Measurements from ENCODE around the gene DDO. TPM values are rescaled to one million over a fixed set of nuclear protein-coding genes. Genes with fewer than 3 reads are reported as not detected.

The DDO gene
- total RNA-seq, 1 donor from 2014 or later = 4.8 TPM

DNA sequence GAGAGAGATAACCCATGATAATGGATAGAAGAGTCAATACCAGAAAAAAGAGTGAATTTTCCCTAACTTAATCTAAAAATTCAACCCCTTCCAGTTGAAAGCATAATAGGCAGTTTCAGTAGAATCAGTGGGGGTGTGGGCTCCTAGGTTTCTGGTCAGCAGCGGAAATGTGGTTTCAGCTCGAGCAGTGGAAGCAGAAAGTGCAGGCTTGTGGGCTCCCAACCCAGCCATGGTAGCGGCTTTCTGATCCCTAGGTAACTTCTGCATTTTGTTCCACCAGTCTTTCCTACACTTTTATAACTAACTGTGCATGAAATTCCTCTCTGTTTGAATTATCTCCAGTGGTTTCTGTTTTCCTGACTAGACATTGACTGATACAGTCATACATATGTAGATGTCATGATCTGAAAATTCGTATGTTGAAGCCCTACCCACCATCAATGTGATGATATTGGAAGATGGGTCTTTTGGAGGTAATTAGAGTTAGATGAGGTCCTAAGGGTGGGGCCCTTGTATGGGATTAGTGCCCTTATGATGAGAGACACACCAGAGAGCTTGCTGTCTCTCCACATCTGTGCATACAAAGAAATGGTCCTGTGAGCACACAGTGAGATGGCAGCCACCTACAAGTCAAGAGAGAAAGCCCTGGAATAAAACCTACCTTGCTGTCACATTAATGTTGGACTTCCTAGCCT, 6.5 kb upstream of the DDO start:
- DNase-seq (ENCODE audit: low read depth) = no peak

DNA sequence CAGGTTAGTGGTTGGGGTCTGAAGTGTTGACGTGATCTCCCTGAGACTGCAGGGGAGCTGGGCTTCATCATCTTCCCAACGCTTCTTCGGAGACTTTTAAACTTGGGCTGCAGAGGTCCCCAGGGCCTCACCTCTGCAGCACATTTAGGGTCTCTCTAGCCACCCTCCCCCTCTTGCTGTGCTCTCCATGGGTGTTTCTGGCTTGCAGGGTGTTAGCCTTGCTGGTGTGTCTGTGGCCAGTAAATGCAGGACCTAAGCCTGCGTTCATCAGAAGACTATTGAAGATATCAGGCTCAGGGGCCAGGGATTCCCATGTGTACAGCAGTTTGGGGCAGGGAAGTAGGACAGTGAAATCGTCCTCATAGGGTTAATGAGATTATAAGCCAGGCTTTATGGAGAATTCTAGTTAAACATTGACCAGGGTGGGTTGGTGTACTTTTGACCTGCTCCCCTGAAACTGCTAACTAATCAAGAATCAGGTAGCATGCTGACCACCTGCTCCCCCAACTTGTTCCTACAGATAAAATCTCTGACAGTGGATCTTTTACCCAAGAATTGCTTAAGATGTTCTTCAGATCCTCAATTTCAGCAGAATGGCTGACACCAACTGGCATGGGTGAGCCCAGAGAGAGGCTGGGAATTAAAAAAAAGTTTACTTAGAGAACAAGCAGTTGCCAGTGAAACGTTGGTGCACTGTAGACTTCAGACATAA, 3.8 kb upstream of the DDO start:
- no peak for DNase-seq (ENCODE audit: low read depth)

DNA sequence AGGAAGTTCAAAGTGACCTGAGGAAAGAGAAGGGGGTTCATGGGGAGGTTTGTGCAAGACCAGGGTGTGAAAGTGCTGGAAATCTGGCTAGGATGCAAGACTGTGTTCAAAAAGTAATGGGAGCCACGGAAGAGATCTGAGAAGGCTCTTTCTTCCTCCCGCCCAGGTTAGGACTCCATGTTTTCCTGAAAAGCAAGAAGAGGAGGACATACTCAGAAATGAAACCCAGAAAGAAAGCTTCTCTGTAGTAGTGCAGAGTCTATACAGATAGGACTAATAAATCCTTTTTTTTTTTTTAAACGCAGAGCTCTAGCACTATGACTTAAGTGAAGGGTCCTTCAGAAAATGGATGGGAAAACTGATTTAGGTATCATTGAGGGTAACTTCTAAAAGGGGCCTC, 3.2 kb upstream of the DDO start:
- no peak for DNase-seq (ENCODE audit: low read depth)

DNA sequence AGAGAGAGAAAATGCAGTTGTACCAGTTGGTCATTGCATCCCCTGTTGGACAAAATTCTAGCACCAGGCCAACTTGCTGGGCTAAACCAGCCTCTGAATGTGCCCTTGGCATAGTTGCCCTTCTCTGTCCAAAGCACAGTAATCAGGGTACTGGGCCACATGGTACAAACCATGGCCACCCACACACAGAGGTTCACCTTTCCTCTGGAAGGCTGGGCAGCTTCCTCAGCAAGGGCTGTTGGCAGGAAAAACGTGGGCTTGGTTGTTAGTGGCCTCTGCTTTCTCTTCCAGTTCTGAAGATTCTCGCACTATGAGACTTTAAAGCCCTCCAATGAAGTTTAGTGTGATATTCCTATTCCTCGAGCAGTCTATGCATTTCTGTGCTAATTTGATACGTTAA, 706 bp downstream of the DDO start:
- peak; percentile 11 for DNase-seq (ENCODE audit: low read depth)

DNA sequence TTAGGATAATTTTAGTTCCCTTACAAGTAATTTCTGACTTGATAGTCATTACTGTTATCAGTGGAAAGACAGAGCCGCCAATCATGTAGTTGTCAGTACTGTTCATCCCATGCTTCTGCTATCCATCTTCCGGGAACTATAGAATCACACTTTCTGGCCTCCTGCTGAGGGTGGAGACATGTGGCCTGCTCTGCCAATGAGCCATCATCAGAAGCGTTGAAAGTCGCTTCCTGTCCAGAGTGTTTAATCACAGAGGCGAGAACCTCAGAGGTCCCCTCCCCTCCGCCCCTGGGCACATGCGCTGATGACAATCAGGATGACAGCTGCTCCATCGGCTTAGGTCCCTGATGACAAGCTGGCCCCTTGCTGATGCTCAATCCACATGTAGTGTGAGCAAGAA, 3.0 kb downstream of the DDO start:
- DNase-seq (ENCODE audit: low read depth) = no peak

DNA sequence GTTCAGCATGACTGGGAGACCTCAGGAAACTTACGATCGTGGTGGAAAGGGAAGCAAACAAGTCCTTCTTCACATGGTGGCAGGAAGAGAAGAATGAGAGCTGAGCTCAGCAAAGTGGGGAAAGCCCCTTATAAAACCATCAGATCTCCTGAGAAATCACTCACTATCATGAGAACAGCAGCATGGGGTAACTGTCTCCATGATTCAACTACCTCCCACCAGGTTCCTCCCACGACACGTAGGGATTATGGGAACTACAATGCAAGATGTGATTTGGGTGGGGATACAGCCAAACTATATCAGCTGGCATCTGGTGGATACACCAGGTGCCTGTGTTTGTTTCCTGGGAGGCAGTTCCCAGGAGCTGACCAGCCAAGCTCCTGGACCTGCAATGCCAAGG, 4.9 kb downstream of the DDO start:
- no peak for DNase-seq (ENCODE audit: low read depth)

DNA sequence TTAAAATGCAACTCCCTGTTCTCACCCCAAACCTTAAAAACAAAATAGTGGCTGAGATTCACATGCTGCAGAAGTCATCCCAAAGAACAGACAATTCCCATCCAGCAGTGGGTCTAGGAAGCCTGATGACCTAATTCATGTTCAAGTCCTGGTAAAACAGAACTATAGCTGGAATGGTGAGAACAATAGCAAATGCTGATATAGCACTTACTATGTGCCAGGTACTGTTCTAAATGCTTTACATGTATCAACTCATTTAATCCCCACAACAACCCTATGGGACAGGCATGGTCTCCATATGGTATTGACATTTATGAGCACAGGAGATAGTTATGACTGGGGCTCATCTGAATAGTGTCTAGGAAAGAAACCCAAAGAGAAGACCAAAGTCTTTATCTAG, 5.6 kb downstream of the DDO start:
- no peak for DNase-seq (ENCODE audit: low read depth)

DNA sequence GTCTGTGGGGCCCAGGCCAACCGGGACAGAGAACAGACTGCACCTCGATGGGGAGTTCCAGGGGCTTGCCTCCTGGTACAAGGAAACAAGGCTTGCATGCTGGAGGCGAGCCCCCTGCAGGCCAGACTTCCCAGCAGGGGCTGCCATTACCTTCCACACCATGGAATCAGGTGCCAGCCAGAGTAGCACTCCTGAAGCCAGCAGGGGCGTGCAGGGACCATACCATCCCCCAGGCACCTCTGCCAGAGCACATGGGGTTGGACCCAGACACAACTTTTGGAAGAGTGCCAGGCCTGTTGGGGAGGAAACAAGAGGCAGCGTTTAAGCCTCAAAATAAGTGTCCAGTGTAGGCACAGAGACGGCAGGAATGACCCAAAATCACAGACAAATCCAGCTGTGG, 6.5 kb downstream of the DDO start:
- no peak for DNase-seq (ENCODE audit: low read depth)

DNA sequence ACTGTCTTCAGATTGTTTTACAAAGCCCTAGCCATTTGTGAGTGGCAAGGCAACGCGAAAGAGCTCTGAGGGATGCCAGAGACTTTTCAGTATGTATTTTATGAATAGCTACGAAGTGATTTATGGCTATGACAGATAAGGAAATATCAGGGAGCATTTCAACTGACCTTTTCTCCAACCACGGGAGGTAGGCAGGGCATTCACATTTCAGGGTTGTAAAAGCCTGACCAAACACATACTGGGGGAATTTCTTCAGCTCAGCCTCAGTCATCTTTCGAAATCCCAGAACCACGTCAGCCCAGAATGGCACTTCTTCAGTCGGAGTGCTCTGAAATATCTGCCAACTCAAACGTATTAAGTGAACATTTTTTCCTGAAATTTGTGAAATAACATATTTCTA, 10.8 kb downstream of the DDO start:
- no peak for DNase-seq (ENCODE audit: low read depth)

DNA sequence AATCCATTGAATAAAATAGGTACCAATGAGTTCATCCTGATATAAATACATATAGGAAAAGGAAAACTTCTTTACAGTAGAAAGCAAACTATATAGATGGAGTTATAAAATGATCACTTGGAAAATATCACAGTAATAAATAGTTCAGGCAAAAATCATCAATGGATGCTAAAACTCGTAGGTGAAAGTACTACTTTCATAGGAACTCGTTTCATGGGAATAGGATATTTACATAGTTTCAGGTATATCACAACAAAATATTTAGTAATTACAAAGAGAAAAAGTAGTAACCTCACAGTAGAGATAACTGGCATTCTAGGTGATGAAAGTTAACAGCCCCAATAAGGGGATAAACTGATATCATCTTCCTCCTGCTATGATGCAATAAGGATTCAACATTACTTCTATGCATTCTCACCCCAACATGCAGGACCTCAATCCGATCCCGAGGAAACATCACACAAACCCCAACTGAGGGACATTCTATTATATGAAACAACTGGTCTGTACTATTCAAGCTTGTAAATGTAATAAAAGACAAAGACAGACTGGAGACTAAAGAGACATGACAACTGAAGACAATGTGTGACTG, 13.7 kb downstream of the DDO start:
- no peak for DNase-seq (ENCODE audit: low read depth)

DNA sequence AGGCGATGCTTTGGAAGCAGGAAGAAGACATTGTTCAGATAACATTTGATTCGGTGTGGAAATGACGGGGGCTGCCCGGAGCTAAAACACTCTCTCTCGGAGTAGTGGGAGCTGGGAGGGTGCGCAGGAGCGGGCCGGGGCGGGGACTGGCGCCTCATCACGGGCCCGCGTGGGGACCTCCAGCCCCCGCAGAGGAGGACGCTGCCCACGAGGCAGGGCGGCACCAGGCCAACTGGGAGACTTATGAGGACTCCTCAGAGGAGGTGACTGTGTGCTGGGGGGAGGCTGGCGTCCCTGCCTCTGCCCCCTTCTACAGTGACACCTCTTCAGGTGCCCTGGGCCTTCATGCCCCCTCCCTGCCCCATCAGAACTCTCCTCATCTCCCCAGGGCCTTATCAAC, 15.2 kb downstream of the DDO start:
- DNase-seq (ENCODE audit: low read depth) = no peak

DNA sequence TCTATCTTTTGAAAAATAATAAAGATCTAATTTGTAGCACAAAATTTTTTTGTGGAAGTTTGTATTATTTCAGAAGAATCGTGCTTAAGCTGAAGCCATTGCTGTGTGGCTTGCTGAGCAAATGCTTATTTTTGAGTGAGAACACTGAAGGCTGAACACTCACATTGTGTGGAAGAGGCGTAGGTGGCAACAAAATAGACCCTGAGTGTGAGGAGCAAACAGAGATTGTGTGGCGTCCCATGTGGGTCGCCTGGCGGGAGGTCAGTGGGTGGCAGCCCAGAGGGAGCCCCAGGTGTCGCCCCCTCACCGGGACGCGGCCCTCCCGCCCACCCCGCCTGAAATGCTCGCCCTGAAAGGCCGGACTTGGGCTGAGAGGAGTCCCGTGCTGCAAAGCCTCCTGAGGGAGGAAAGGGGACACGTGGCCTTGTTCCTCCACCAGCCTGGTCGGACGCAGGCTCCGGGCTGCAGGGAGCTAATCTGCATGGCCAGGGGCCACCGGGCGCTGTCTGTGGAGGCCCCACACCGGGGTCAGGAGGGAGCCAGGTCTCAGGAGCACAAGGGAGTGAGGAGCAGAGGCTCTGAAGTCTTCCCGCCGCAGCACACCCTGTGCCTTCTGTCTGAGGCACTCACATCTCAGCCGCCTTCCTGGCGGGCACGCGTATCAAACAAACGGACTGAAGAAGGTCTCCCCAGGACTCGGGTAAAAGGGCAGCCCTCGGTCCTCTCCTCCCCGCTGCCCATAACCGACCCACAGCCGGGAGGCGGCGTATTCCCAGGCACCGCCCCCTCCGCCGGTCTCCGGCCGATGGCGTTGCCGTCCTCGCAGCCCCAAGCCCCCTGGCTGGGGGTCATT, 15.9 kb downstream of the DDO start:
- DNase-seq (ENCODE audit: low read depth) = no peak

DNA sequence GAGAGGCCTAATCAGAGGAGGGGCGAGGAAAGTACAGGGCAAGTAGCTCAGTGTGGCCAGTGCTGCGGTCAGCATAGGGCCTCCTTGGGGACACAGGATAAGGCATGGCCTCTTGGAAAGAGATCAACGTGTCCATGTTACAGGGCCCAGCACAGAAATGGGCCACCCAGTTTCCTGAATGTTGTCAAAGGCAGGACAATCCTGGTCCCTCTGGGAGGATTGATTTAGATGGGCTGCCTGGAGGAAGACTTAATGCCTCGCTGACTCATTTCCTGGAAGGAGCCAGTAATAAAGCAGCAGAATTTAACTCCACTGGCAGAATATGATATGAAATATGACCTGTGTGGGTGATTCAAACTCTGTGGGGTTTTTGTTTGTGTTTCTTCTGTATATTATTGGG, 16.6 kb downstream of the DDO start:
- no peak for DNase-seq (ENCODE audit: low read depth)

DNA sequence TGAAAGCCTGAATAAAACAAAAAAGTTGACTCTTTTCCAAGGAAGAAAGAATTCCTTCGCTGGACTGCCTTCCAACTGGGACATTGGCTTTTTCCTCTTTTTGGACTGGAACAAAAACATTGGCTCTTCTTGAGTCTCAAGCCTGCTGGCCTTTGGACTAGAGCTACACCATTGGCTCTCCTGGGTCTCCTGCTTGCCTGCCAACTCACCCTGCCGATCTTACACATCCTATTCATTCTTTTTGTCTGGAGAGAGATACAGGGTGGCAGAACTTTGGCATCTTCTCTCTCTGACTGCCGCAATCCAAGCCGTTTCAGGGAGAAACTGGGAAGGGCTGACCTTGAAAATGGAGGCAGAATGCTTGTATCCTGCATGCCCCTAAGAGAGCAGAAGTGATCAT, 20.2 kb downstream of the DDO start:
- DNase-seq (ENCODE audit: low read depth) = no peak

DNA sequence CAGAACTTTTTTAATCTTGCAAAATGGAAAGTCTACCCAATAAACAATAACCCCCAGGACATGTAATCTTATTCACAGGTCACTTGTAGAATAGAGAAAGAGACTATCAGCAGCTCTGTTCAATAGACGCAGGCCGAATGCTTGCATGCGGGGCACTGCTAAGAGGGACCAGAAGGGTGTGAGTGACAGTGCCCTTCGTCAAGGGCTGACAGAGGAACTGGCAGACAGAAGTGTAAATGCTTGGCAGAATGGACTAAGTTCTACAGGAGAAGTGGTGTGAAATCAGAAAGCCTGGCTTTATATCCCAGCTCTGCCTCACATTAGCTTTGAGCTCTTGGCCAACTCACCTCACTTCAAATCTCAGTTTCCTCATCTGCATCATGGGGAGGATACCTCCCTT, 21.0 kb downstream of the DDO start:
- no peak for DNase-seq (ENCODE audit: low read depth)

DNA sequence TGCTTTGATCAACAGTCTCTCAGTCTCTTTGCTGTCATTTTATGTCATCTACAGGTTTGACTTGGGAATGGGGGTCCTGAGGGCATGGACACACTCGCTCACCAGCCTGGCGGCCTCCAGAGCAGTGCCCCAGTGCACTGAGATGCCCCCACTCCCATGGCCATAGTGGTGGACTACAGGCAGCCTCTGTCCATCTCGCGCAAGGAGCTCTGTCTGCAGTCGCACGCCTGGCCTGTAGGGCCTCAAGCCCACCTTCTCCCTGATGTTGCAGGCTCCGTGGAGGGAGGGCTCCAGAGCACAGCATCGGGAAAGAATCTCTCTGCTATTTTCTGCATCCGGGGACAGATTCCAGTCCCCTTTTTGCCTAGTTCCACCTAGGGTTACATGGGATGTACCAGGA, 22.6 kb downstream of the DDO start:
- DNase-seq (ENCODE audit: low read depth) = no peak

DNA sequence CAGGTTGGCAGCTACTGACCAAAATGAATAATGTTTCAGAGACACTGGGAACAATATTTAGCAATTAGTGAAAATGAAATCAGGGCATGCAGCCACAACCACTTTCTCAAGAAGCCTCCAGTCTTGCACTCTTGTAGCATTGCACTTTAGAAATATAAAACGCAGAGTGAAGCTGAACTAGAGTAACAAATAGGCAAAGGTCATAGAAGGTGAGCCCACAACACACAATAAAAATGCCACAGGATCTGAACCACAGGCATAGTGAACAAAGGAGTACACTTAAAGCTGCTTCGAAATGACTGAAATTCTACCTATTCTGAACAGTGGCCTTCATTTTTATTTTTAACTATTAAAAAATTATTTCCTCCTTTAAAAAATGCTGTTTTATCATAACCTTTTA, 25.0 kb downstream of the DDO start:
- DNase-seq (ENCODE audit: low read depth) = peak; percentile 45

DNA sequence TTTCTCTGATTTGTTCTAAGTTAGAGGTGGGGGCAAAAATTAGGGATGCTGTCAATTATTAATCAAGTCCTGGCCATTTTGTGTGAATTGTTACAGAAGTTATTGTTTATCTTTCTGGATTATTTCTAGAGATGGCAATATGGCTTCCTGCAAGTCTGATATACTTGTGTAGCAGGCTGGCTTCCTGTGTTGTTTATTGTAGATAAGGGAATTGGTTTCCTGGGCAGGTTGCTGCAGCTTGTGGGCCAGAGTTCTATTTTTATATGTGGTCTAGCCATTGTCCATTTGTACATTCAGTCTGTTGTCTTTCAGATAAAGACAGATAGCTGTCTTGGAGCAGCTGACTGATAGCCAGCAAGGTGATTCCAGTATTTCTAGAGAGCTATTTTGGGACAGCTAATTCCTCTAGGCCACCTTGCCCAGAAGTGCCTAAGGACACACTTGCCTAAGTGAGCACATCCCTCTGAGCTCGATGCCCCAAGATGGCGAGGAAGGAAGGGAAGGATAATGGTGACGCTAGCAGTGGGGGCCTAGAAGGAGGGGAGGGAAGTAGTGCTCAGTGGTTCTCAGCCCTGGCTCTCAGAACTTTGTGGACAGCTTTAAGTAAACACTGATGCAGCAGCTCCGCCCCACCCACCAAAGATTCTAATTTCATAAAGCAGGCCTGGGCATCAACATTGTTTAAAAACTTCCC, 25.5 kb downstream of the DDO start:
- DNase-seq (ENCODE audit: low read depth) = no peak

DNA sequence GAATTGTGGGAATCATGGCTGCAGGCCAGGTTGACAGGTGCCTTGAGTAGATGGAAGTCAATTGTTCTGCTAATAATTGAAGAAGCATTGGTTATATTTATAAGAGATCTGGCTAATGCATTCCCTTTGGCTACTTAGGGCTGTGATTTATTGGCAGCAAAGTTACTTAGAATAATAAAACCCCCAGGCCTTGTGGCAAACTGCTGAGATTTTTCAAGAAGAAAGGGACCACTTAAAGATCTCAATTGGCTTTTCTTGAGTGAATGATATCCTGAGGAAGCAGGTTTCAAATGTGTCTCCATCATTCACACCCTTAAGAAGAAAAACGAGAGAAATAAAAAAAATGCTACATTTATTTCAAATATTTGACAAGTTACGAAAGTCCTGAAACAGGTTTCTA, 27.4 kb downstream of the DDO start:
- DNase-seq (ENCODE audit: low read depth) = no peak

DNA sequence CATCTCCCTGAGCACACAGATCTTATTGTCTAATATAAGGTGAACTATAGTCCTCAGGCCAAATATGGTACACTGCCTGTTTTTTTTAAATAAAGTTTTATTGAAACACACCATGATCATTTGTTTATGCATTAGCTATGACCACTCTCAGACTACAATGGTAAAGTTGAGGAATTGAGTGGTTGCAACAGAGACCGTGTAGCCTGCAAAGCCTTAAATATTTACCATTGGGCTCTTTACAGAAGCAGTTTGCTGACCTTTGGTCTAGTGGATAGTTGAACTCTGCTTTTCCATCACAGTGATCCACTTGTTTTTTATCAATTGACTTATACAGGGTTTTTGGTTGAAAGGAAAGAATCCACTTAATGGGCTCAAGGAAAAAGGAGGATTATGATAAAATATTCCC, 29.9 kb downstream of the DDO start:
- no peak for DNase-seq (ENCODE audit: low read depth)

DNA sequence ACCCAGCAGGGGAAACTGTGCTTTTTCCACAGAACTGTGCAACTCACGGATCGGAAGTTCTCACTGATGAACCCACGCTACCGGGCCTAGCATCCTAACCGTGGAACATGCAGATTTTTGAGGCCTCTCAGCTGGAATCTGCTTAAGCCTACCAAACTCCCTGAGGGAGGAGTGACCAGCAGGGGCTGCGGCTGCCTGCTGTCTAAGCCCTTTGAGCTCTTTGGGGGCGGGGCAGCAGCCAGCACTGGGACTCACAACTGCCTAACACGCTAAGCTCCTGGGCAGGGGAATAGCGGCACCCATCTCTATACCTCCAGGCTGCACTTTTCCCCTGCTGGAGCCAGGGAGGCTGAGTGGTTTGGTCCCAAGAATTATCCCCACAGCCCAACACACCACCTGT, 36.8 kb downstream of the DDO start:
- no peak for DNase-seq (ENCODE audit: low read depth)

DNA sequence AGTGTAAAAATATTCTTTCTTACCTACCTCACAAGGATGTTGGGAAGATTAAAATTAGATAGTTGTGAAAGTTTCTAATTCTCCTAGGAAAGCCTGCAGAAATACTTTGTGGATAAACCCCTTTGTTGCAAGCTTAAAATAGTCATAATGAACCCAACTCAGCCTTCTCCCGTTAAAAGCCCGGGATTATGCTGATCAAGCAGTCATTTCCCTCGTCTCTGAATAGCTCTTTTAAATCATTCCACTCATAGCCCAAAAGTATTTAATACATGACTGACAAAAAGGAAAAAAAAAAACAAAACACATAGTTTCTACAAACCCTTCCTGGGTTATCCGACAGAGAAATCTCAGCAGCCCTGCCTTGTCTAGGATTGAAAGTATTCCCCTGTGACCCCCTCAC, 46.3 kb downstream of the DDO start:
- DNase-seq (ENCODE audit: low read depth) = no peak
